HG02610 (cell line): ENCODE results near the gene CNOT3.
A peak's percentile ranks its signal among the peaks of the same experiment; 100 is the strongest.

Experiments used
- ATAC-seq: cut with Tn5 transposase; IDR thresholded peaks from one replicate; pipeline ENCODE4 v1.9.1; 2021; ENCODE audit warnings: mild to moderate bottlenecking, moderate library complexity; ENCODE audit not compliant: unreplicated experiment

Gene CNOT3

DNA sequence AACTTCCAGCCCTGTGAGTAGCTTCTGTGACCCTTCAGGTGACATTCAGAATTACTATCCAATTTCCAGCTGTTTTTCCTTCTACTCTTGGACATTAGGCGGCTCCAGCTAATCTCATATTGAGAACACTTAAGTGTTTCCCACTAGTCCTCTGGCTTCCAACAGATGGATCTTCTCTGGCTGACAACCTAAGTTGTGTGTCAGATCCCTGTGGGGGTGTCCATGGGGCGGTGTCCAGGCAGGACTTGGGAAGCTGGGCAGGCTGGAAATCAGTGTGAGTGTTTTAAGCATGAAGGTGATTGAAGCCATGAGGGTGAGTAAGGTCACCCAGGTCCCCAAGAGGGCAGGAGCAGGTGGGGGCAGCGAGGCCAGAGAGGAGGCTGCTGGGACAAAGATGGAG, 10.1 kb downstream of the CNOT3 start:
- no peak for ATAC-seq

DNA sequence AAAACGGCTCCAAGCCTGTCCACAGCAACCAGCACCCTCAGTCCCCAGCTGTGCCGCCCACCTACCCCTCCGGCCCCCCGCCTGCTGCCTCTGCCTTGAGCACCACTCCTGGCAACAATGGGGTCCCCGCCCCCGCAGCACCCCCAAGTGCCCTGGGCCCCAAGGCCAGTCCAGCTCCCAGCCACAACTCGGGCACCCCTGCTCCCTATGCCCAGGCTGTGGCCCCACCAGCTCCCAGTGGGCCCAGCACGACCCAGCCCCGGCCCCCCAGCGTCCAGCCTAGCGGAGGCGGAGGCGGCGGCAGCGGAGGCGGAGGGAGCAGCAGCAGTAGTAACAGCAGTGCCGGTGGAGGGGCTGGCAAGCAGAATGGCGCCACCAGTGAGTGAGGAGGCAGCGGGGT, 10.6 kb downstream of the CNOT3 start:
- ATAC-seq, result no peak

DNA sequence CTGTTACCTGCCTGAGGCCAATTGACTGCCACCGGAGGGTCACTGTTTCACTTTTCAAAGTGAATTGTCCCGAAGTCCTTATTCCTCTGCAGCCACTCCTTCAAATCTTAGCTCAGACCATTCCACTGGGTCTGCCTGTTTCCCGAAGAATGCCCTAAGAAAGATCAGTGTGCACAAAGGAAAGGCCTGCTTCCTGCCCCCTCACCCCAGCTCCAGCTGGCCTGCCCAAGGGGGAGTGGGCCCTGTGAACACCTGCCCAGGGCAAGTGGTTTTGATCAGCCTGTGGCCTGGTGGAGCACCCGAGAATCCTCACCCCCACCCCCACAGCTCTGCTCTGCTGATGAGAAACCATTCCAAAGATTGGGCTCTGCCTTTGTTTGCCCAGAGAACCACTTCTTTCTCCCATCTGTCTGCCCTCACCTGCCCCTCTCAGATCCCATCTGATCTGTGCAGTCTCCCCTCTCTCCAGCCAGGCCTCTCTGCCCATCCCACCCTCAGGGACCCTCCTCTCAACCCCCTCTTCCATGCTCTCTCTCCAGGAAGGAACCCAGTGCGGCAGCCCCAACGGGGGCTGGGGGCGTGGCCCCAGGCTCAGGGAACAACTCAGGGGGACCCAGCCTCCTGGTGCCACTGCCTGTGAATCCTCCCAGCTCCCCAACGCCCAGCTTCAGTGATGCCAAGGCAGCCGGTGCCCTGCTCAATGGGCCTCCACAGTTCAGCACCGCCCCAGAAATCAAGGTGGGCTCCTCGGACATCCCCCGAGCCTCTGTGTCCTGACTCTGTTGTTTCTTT, 11.7 kb downstream of the CNOT3 start:
- ATAC-seq, result no peak

DNA sequence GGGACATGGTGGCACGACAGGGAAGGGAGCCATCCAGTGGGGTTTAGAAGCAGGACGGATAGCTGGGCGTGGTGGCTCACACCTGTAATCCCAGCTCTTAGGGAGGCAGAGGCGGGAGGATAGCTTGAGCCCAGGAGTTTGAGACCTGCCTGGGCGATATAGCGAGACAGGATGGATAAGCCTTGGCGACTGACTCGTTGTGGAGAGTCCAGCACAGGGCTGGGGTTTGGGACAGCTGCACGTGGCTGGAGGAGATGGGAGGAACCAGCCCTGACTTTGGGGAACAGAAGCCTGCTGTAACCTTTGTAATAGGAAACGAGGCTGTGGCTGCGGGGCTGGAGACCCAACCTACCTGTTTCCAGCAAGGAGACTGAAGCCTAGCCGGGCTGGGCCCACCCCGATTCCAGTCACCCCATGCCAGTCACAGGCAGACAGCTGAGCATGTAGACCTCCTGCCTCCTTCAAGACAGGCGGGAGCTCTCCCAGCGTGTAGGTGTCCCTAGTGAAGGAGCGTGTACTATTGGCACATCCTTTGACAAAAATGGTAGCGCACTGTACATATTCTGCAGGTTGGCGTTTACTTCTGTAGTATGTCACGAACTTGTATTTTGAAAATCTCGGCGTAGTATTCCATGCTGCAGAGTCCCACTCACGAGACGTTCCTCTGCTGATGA, 13.9 kb downstream of the CNOT3 start:
- no peak for ATAC-seq

DNA sequence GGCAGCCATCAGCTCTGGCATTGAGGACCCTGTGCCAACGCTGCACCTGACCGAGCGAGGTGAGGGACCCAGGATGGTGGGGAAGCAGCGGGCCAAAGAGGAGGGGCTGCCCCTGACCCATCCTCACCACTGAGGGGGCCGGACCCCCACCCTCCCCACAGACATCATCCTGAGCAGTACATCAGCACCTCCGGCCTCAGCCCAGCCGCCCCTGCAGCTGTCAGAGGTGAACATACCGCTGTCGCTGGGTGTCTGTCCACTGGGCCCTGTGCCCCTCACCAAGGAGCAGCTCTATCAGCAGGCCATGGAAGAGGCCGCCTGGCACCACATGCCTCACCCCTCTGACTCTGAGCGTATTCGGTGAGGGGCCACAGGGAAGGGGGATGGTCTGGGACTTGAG, 14.7 kb downstream of the CNOT3 start:
- no peak for ATAC-seq

DNA sequence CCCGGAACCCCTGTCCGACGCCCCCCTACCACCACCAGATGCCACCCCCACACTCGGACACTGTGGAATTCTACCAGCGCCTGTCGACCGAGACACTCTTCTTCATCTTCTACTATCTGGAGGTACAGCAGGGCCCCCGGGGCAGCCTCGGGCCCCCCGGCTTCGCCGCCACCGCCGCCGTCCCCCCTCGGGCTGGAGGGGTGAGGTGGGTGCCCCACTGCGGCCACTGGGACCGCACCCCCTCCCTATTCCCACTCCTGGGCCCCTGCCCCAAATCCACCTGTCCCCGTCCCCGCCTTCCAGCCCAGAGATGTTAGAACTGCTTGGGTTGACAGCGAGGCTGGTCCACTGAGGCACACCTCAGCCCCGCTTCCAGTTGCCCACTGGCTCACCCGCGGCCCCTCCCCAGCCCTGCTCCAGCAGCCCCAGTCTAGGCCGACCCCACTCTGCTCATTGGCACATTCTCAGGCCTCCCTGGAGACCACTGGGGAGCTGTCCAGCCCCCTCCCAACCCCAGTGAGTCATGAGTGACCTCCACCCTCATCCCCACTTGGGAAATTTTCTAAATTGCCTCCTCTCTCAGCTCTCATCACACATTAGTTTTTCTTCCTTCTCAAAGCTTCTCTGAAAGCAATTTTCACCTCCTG, 15.4 kb downstream of the CNOT3 start:
- ATAC-seq, result no peak

DNA sequence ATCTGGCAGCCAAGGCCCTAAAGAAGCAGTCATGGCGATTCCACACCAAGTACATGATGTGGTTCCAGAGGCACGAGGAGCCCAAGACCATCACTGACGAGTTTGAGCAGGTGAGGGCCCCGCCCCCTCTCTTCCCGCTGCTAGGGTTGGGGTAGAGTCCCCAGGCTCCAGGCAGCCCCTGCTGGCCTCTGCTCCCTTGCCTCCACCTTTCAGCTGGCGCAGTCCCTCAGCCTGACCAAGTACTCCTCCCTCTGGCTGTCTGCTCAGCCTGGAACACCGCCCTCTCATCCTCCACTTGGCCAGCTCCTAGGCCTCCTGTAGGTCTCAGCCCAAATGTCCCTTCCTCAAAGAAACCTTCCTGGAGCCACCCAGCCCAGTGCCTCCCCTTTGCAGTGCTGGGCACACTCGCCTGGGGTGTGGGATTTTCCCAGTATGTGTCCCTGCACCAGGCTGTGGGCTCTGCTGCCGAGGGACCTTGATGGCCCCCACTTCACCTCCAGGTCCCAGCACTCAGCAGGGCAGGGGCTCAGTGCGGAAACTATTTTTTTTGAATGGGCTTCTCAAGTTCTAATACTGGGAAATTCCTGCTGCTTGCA, 16.3 kb downstream of the CNOT3 start:
- no peak for ATAC-seq

DNA sequence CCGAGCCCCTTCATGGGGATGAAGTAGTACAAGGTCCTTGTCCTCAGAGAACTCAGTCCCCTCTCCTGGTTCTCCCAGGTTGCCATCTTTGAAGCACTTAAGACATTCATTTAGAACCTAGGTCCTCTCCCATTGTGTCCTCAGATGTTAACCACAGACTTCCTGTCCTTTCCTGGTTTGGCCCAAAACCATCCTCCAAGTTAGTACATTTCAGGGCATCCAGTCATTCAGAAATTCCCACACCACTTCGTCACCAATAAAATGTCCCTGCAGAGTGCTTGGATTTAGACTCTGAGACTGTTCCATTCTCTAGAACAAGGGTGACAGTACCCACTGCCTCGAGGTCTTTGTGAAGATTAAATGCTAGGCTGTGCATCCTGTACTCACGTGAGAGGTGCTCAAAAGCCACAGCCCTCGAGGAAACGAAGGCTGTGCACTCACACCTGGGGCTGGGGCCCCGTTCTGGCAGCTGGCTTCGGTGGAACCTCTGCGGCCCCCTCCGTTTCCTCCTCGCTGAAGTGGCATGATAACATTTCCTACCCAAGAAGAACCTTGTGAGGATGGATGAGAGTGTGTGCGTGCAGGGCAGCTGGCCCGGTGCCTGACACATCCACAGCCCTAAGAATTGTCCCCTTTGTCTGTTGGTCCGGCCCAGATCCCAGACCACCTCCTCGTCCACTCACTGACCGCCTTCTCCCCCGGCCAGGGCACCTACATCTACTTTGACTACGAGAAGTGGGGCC, 17.2 kb downstream of the CNOT3 start:
- no peak for ATAC-seq

DNA sequence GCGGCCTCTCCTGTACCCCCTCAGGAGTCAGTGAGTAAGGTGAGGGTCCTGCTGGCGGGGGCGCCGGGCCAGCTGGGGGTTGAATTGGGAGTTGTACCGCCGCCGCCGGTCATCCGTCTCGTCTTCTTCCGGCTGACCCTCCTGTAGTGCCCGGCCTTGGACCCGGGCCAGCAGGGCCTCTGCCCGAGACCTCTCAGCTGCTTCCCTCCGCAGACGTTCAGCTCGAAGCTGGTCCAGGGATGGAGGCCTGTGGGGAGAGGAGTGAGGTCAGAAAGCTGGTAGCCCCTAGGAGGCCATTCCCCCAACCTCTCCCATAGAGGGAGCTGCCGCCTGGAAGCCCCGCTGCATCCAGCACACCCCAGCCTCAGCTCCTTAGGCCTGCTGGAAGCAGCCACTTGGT, 18.1 kb downstream of the CNOT3 start:
- ATAC-seq, result no peak

DNA sequence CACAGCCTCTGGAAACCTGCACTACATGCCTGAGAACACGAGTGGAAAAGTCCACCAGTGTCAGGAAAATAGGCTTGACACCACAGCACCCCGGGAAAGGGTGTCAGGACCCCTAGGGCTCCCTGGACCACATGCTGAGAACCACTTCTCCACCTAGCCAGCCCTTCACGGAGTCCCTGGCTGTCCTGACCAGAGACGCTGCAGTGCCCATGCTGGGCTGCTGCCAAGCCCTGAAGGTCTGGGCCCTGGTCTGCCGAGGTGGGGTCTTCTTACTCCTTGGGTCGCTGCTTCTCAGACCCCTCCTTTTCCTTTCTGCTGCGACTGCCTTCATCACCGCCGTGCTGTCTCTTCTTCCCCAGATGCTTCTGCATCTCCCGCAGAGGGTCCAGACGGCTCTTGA, 18.9 kb downstream of the CNOT3 start:
- ATAC-seq, result no peak

DNA sequence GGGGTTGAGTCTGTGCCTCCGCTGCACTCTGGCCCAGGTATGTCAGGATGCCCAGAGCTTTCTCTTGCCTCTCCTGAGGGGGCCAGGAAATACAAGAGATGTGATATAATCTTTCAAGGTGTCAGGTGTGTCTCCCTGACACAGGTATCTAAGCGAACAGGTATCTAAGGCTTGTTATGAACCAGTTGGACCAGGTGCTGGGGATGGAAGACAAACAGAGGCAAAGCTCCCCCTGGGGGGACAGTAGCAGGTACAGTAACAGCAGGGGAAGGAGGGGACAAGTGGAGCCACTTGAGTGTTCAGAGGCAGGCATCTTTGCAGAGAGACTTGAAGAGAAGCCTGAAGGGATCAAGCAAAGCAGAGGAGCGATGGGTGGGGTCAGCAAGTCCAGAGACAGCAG, 19.4 kb downstream of the CNOT3 start:
- no peak for ATAC-seq

DNA sequence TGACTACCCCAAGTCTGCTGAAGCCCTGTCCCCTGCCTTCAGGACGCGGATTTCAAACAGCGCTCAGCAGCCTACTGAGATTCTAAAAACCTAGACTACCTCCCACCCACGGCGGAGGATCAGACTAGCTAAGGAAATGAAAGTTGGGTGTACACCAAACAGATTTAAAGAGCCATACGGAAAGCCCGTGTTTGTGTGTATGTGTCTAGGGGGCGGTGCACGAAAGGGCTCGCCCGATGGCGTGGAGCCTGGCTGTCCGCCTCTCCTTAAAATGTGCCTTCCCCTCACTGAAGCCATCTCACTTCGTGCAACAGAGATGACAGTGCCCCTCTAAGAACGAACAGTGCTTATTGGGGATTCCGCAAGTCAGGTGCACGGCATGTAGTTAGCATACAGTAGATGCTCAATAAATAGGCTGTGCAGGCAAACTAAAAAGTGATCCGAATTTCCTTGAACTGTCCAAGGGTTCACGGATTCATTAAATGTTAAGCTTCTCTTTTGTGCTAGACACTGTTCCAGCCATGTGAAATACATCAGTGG, 21.3 kb downstream of the CNOT3 start:
- ATAC-seq, result no peak

DNA sequence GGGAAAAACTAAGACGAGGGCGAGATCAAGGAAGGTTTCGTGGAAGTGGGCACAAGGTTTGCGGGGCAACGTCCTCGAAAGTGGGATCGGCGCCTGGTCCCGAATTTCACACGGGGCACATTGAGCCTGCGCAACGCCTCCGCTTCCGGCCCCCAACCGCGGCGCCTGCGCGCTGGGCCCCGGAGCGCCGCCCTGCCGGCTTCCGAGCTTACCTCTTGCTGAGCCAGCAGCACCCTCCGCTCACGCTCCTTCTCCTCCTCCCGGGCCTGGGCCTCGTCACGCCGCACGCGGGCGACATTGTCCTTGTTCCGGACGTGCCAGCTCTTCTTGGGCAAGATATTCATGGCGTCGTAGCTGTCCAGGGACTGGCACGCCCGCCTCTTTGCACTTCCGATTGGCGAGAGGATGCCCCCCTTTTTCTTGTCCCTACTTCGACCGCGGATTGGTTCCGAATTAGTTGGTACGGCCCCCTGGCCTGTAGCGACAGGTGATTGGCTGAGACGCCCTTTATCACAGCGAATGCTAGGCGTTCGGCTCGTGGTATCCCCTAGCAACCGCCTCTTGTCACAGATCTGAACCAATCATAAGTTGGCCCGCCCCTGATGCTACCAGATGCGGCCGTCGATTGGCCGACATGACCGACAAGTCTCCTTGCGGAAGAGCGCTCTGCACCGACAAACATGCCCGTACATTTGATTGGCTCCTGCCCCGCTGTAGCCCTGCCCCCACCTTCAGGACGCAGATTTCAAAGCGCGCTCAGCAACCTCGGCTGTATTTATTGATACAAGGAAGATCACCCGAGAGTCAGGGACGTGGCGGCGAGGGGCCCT, 22.0 kb downstream of the CNOT3 start, which contains the start of gene LENG1:
LENG1 (minus strand) TSS at position 370 of the 830 bp plus-strand sequence; CDS start at position 344, 26 bp downstream.
- peak; percentile 91 for ATAC-seq

DNA sequence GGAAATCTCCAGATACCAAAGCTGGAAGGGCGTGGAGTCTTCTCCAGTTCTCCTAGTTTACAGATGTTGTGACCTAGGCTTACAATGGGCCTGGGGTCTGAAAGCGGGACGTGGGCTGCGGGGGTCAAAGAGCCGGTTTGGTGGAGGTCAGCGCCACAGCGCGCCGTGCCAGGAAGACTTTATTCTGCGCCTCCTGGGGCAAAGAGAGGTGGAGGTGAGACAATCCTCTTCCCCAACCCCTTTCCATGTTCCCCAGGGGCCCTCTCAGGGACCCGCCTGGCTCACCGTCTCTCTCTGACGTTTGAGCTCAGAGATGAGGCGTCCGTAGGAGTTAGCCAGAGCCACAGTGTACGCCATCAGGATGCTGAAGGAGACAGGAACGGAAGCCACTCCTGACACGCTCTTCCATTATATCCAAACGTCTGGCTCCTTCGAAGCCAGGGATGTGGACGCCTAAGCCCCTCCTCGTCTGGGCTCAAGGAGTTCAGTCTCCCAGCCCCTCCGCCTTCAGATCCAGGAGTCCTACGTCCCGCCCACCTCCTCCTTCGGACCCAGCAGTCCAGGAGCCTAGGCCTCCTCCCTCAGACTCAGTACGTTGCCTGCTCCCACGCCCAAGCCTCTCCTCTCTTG, 22.7 kb downstream of the CNOT3 start:
- no peak for ATAC-seq

DNA sequence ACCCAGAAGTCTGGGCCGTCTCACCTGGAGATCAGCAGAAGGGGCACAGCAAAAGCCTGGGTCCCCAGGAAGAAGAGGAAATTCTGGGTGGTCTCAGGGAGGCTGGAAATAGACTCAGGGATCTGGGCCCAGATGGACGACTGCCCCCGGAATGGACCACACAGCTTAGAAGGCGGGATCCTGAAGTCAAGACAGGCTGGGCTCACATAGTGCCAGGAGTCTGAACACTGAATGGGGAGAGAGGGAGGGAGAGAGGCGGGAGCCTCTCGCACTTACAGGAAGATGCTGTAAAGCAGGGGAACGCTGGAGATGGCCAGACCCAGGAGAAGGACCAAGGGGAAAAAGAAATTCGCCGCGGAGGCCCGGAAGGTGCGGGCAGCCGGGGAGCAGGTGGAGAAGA, 23.3 kb downstream of the CNOT3 start:
- no peak for ATAC-seq

DNA sequence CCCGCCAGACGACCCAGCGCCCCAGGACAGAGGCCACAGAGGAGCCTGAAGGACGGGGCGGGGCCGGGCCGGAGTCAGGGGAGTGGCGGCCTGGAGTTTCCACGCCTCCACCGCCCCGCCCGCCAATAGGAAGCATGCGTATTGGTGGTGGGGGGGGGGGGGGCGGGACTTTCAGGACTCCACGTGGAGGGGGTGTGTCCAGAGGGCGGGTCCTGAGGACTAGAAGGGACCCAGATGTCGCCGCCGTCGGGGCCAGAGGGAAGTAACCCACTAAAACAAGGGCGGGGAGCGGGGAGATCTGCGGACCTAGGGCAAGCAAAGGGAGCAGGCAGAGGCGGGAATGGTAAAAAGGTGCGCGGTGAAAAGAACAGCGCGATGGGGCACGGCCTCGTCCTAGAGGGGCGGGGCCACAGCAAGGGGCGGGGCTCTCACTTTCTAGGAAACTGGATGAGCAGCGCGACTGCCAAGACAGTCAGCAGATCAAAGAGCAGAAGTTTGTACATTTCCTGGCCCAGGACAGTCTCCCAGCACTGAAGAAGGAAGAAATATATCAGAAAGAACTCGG, 24.8 kb downstream of the CNOT3 start:
- no peak for ATAC-seq

DNA sequence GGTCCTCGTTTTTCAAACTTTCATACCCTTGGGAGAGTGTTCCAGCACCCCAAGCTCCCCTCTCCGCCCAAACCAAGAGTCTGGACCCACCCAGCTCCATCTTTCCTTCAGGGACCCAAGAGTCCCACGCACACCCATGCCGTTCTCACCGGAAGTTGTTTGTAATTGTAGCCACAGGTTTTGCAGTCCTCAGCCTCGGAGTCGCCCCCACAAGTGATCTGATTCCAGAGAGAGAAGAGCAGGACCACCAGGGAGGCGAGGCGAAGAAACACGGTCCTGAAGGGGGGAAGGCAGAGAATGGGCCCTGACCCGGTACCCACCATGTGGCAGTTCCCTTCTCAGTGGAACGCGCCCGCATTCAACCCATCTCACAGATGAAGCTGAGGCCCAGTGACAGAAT, 25.3 kb downstream of the CNOT3 start:
- no peak for ATAC-seq

DNA sequence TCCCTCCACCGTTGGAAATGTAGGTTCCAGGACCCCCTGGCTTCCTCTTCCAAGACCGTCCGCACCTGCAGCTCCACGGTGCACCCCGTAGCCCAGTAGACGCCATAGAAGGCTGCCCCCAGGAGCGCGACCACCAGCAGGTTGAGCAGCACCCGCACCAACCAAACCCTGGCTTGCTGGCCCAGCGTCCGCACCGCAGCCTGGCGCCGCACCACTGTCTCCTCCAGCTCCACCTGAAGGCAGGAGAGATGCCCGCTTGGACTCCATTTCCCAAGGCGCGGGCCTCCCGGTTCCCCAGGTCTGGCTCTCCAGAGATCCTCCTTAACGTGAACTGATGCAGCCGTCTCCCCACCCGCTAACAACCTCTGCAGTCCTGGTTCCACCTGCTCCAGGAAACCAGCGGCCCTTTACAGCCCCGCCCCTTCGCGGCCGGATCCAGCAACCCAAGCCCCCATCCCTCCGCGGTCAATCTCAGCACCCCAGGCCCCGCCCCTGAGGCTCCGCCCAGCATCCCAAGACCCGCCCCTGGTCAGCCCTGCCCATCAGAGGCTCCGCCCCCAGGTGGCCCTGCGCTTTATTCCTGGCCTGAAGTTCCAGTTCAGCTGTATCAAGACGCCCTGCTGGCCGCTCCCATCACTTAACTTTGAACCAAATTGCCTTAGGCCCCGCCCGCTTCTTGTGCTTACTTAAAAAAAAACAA, 27.0 kb downstream of the CNOT3 start:
- no peak for ATAC-seq
